Astrocyte (in vitro differentiated cells and primary cell): ENCODE data around the gene SMARCD3. TPM values are rescaled to one million over a fixed set of nuclear protein-coding genes. Genes with fewer than 3 reads are reported as not detected.

Experiments
- DNase-seq: peaks from one replicate; pipeline ENCODE4 v3.0.0-alpha.2; 2010; ENCODE audit warnings: low read depth
- FAIRE-seq: peaks from 2 replicates; lab custom pipeline; 2011; peaks lifted over from hg19 to GRCh38; lab: Jason Lieb, UNC
- H2AFZ ChIP-seq: 2 replicates; pipeline ENCODE4 v1.6.0; 2012; ENCODE audit warnings: low read depth, low read length, inconsistent platforms
- H3K27ac ChIP-seq: 2 replicates; pipeline ENCODE4 v1.5.1; 2011; ENCODE audit warnings: low read depth, low read length, inconsistent platforms
- H3K27me3 ChIP-seq: 2 replicates; pipeline ENCODE4 v1.6.0; 2011; ENCODE audit warnings: low read length, inconsistent platforms; ENCODE audit not compliant: insufficient read depth
- H3K36me3 ChIP-seq: 2 replicates; pipeline ENCODE4 v1.5.1; 2011; ENCODE audit warnings: low read length, inconsistent platforms; ENCODE audit not compliant: insufficient read depth
- H3K4me1 ChIP-seq: 2 replicates; pipeline ENCODE4 v1.5.1; 2011; ENCODE audit warnings: low read length, inconsistent platforms; ENCODE audit not compliant: insufficient read depth
- H3K4me2 ChIP-seq: 2 replicates; pipeline ENCODE4 v1.6.0; 2012; ENCODE audit warnings: low read length, inconsistent platforms
- H3K4me3 ChIP-seq: 2 replicates; pipeline ENCODE4 v1.5.1; 2011; ENCODE audit warnings: low read depth, mild to moderate bottlenecking, low read length, inconsistent platforms; ENCODE audit not compliant: insufficient read depth
- H3K79me2 ChIP-seq: 2 replicates; pipeline ENCODE4 v1.6.0; 2012; ENCODE audit warnings: mild to moderate bottlenecking, low read length, inconsistent platforms; ENCODE audit not compliant: insufficient read depth
- H3K9ac ChIP-seq: 2 replicates; pipeline ENCODE4 v1.6.0; 2012; ENCODE audit warnings: mild to moderate bottlenecking, low read length, inconsistent platforms
- H3K9me3 ChIP-seq: 2 replicates; pipeline ENCODE4 v1.5.1; 2012; ENCODE audit warnings: low read depth, mild to moderate bottlenecking, low read length, inconsistent platforms; ENCODE audit not compliant: insufficient read depth
- H4K20me1 ChIP-seq: 2 replicates; pipeline ENCODE4 v1.6.0; 2012; ENCODE audit warnings: low read length, inconsistent platforms; ENCODE audit not compliant: insufficient read depth
- H3K27ac Mint-ChIP-seq: one replicate; pipeline ENCODE4 v1.8.0; 2021; ENCODE audit warnings: mild to moderate bottlenecking, mixed read lengths; ENCODE audit not compliant: unreplicated experiment
- H3K27me3 Mint-ChIP-seq: one replicate; pipeline ENCODE4 v1.8.0; 2021; ENCODE audit warnings: low read depth, mixed read lengths; ENCODE audit not compliant: unreplicated experiment
- H3K36me3 Mint-ChIP-seq: one replicate; pipeline ENCODE4 v1.8.0; 2021; ENCODE audit warnings: low read depth, mixed read lengths; ENCODE audit not compliant: unreplicated experiment
- H3K4me1 Mint-ChIP-seq: one replicate; pipeline ENCODE4 v1.8.0; 2021; ENCODE audit warnings: low read depth, mixed read lengths; ENCODE audit not compliant: unreplicated experiment
- H3K4me3 Mint-ChIP-seq: one replicate; pipeline ENCODE4 v1.8.0; 2021; ENCODE audit warnings: mild to moderate bottlenecking, moderate library complexity, mixed read lengths; ENCODE audit not compliant: unreplicated experiment
- H3K9me3 Mint-ChIP-seq: one replicate; pipeline ENCODE4 v1.8.0; 2021; ENCODE audit warnings: mild to moderate bottlenecking, mixed read lengths; ENCODE audit not compliant: unreplicated experiment
- EZH2 ChIP-seq: IDR thresholded peaks from 2 replicates; pipeline ENCODE4 v1.6.1; 2012; ENCODE audit warnings: mild to moderate bottlenecking, low read length, inconsistent platforms; ENCODE audit not compliant: insufficient read depth
- total RNA-seq: library from RNA; stranded (reverse); gene quantifications from 2 replicates; pipeline ENCODE4 v1.2.1, GENCODE V29; 2021
- TF ChIP-seq, protein P1 (sequence below): IDR thresholded peaks from 2 replicates; pipeline ENCODE4 v1.5.1; 2011; ENCODE audit warnings: low read depth, mild to moderate bottlenecking, inconsistent platforms, low read length, moderate library complexity; ENCODE audit not compliant: insufficient read depth

The SMARCD3 gene
- total RNA-seq, 1 donor from 2014 or later: 47.7 TPM

DNA sequence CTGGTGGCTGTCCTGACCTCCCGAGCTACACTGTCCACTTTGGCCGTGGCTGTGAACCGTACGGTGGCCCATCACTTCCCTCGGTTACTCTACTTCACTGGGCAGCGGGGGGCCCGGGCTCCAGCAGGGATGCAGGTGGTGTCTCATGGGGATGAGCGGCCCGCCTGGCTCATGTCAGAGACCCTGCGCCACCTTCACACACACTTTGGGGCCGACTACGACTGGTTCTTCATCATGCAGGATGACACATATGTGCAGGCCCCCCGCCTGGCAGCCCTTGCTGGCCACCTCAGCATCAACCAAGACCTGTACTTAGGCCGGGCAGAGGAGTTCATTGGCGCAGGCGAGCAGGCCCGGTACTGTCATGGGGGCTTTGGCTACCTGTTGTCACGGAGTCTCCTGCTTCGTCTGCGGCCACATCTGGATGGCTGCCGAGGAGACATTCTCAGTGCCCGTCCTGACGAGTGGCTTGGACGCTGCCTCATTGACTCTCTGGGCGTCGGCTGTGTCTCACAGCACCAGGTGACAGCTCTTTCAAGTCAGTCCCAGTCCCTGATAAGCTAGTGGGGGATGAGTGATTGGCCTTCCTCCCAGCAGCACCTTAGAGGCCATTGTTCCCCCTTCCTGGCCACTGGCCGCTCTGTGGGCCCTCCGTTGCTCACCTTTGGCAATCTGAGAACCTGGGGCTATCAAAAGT is 13.3 kb downstream of the SMARCD3 start:
- DNase-seq (no peak), FAIRE-seq (no peak)
- Histone ChIP-seq H3K4me2 (no peak overlapping the region), H3K79me2 (peaks cover 83% of the 10 kb centered on the region), H2AFZ (no peak overlapping the region), H3K36me3 (peaks cover 31% of the 10 kb centered on the region), H4K20me1 (peaks cover 72% of the 10 kb centered on the region), H3K27me3 (no peaks in the 10 kb centered on the region), H3K9ac (no peak overlapping the region), H3K27ac (no peak overlapping the region), H3K9me3 (no peaks in the 10 kb centered on the region), H3K4me1 (peaks cover 22% of the 10 kb centered on the region), H3K4me3 (no peak overlapping the region)
- no peak overlapping the region for H3K27ac Mint-ChIP-seq
- H3K27me3 Mint-ChIP-seq: no peaks in the 10 kb centered on the region
- TF ChIP-seq, protein P1, sequence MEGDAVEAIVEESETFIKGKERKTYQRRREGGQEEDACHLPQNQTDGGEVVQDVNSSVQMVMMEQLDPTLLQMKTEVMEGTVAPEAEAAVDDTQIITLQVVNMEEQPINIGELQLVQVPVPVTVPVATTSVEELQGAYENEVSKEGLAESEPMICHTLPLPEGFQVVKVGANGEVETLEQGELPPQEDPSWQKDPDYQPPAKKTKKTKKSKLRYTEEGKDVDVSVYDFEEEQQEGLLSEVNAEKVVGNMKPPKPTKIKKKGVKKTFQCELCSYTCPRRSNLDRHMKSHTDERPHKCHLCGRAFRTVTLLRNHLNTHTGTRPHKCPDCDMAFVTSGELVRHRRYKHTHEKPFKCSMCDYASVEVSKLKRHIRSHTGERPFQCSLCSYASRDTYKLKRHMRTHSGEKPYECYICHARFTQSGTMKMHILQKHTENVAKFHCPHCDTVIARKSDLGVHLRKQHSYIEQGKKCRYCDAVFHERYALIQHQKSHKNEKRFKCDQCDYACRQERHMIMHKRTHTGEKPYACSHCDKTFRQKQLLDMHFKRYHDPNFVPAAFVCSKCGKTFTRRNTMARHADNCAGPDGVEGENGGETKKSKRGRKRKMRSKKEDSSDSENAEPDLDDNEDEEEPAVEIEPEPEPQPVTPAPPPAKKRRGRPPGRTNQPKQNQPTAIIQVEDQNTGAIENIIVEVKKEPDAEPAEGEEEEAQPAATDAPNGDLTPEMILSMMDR: no peak
- TF ChIP-seq EZH2: no peak
- peaks cover 18% of the 10 kb centered on the region for H3K36me3 Mint-ChIP-seq
- peak overlapping the region; percentile 45 for H3K4me3 Mint-ChIP-seq
- H3K9me3 Mint-ChIP-seq: no peaks in the 10 kb centered on the region
- peaks cover 23% of the 10 kb centered on the region for H3K4me1 Mint-ChIP-seq

DNA sequence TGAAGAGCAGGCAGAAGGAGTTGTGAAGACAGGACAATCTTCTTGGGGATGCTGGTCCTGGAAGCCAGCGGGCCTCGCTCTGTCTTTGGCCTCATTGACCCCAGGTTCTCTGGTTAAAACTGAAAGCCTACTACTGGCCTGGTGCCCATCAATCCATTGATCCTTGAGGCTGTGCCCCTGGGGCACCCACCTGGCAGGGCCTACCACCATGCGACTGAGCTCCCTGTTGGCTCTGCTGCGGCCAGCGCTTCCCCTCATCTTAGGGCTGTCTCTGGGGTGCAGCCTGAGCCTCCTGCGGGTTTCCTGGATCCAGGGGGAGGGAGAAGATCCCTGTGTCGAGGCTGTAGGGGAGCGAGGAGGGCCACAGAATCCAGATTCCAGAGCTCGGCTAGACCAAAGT is 14.7 kb downstream of the SMARCD3 start:
- Mint-ChIP-seq H3K27ac (peak overlapping the region; percentile 100), H3K4me1 (peaks cover 23% of the 10 kb centered on the region), H3K9me3 (no peaks in the 10 kb centered on the region), H3K27me3 (no peaks in the 10 kb centered on the region), H3K36me3 (peaks cover 10% of the 10 kb centered on the region), H3K4me3 (peak overlapping the region; percentile 100)
- H4K20me1 ChIP-seq: peaks cover 58% of the 10 kb centered on the region
- no peaks in the 10 kb centered on the region for H3K27me3 ChIP-seq
- peak overlapping the region; percentile 93 for H3K4me3 ChIP-seq
- peak overlapping the region; percentile 95 for H3K27ac ChIP-seq
- peaks cover 22% of the 10 kb centered on the region for H3K4me1 ChIP-seq
- FAIRE-seq (no peak), DNase-seq (no peak)
- H3K9me3 ChIP-seq: no peaks in the 10 kb centered on the region
- peak overlapping the region; percentile 97 for H3K9ac ChIP-seq
- H3K36me3 ChIP-seq: peaks cover 20% of the 10 kb centered on the region
- no peak overlapping the region for H2AFZ ChIP-seq
- TF ChIP-seq, protein P1: no peak
- no peak for TF ChIP-seq EZH2
- H3K79me2 ChIP-seq: peaks cover 70% of the 10 kb centered on the region
- H3K4me2 ChIP-seq: peak overlapping the region; percentile 94
